ENCODE measurements around the gene MBL2.
A peak's percentile ranks its signal among the peaks of the same experiment; 100 is the strongest.

Gene MBL2

GRCh38 chr10:52762088-52762487, 10.5 kb downstream of the MBL2 start:
- no peaks in the 10 kb centered on the region for H3K9me3 ChIP-seq (ENCODE audit: control extremely low read depth in 1 of 5, control insufficient read depth in 4 of 5, insufficient read depth in 2 of 5, low read depth in 1 of 5, low read length in 4 of 5)
- H3K27ac ChIP-seq (ENCODE audit: insufficient read depth in 1 of 2, low read depth in 1 of 2, low read length in 2 of 2, poor library complexity in 1 of 2, severe bottlenecking in 2 of 2): no peak overlapping the region
- 96% methylated on average over 5 of the region's 5 CpGs for WGBS (ENCODE audit: insufficient coverage)
- H3K4me3 ChIP-seq (ENCODE audit: control insufficient read depth in 1 of 7, extremely low read depth in 1 of 7, insufficient read depth in 4 of 7, low read depth in 2 of 7, low read length in 6 of 7): no peak overlapping the region
- H3K36me3 ChIP-seq (ENCODE audit: control insufficient read depth in 4 of 4, insufficient read depth in 4 of 4, low read length in 3 of 4): no peaks in the 10 kb centered on the region
- no peak for DNase-seq
- no peaks in the 10 kb centered on the region for H3K27me3 ChIP-seq (replicated peaks in 2 of 5; ENCODE audit: control insufficient read depth in 4 of 5, insufficient read depth in 5 of 5, low read length in 4 of 5)
- ChIA-PET CTCF (interaction anchor here (0.7 to 1.5 kb wide), 3 partner anchors 16 to 21 kb away, joined by 3 to 9 read pairs (median 7); no protein-coding TSS in a partner anchor), POLR2A (no interaction called here)
- H3K4me1 ChIP-seq (ENCODE audit: control extremely low read depth in 1 of 4, control insufficient read depth in 4 of 4, insufficient read depth in 4 of 4, low read length in 3 of 4): peaks cover 5 to 22% (median 13%) of the 10 kb centered on the region in 4 experiments

- WGBS (ENCODE audit: insufficient coverage): 100% methylated on average over 1 of the region's 3 CpGs
- H3K4me1 ChIP-seq (ENCODE audit: control extremely low read depth in 1 of 4, control insufficient read depth in 4 of 4, insufficient read depth in 4 of 4, low read length in 3 of 4): peaks cover 23 to 51% (median 35%) of the 10 kb centered on the region in 4 experiments
- H3K27ac ChIP-seq (ENCODE audit: insufficient read depth in 1 of 2, low read depth in 1 of 2, low read length in 2 of 2, poor library complexity in 1 of 2, severe bottlenecking in 2 of 2): no peak overlapping the region
- peak in 1 of 3 donors; percentile 22 for DNase-seq
- CTCF ChIA-PET: interaction anchor here (0.8 to 2.7 kb wide), 3 partner anchors 13 to 18 kb away, joined by 4 to 20 read pairs (median 8); no protein-coding TSS in a partner anchor
- no peaks in the 10 kb centered on the region for H3K36me3 ChIP-seq (ENCODE audit: control insufficient read depth in 4 of 4, insufficient read depth in 4 of 4, low read length in 3 of 4)
- H3K9me3 ChIP-seq (ENCODE audit: control extremely low read depth in 1 of 5, control insufficient read depth in 4 of 5, insufficient read depth in 2 of 5, low read depth in 1 of 5, low read length in 4 of 5): no peaks in the 10 kb centered on the region
- H3K27me3 ChIP-seq (replicated peaks in 2 of 5; ENCODE audit: control insufficient read depth in 4 of 5, insufficient read depth in 5 of 5, low read length in 4 of 5): no peaks in the 10 kb centered on the region
- POLR2A ChIA-PET: no interaction called here
- H3K4me3 ChIP-seq (ENCODE audit: control insufficient read depth in 1 of 7, extremely low read depth in 1 of 7, insufficient read depth in 4 of 7, low read depth in 2 of 7, low read length in 6 of 7): no peak overlapping the region
Observed at GRCh38 chr10:52759154-52759553, 13.4 kb downstream of the MBL2 start.

GRCh38 chr10:52758406-52758805, 14.2 kb downstream of the MBL2 start:
- no peaks in the 10 kb centered on the region for H3K36me3 ChIP-seq (ENCODE audit: control insufficient read depth in 4 of 4, insufficient read depth in 4 of 4, low read length in 3 of 4)
- ChIA-PET CTCF (interaction anchor here (1.1 to 2.2 kb wide), 2 partner anchors 17 to 20 kb away, joined by 4 to 8 read pairs; no protein-coding TSS in a partner anchor), POLR2A (no interaction called here)
- H3K9me3 ChIP-seq (ENCODE audit: control extremely low read depth in 1 of 5, control insufficient read depth in 4 of 5, insufficient read depth in 2 of 5, low read depth in 1 of 5, low read length in 4 of 5): no peaks in the 10 kb centered on the region
- DNase-seq: no peak
- 88% methylated on average over 1 of the region's 2 CpGs for WGBS (ENCODE audit: insufficient coverage)
- no peak overlapping the region for H3K27ac ChIP-seq (ENCODE audit: insufficient read depth in 1 of 2, low read depth in 1 of 2, low read length in 2 of 2, poor library complexity in 1 of 2, severe bottlenecking in 2 of 2)
- H3K27me3 ChIP-seq (replicated peaks in 2 of 5; ENCODE audit: control insufficient read depth in 4 of 5, insufficient read depth in 5 of 5, low read length in 4 of 5): no peaks in the 10 kb centered on the region
- H3K4me3 ChIP-seq (ENCODE audit: control insufficient read depth in 1 of 7, extremely low read depth in 1 of 7, insufficient read depth in 4 of 7, low read depth in 2 of 7, low read length in 6 of 7): no peak overlapping the region
- H3K4me1 ChIP-seq (ENCODE audit: control extremely low read depth in 1 of 4, control insufficient read depth in 4 of 4, insufficient read depth in 4 of 4, low read length in 3 of 4): peaks cover 26 to 58% (median 40%) of the 10 kb centered on the region in 4 experiments

GRCh38 chr10:52757773-52758172, 14.8 kb downstream of the MBL2 start:
- CTCF ChIA-PET: interaction anchor here (1.1 to 2.2 kb wide), 2 partner anchors 16 to 21 kb away, joined by 4 to 8 read pairs; no protein-coding TSS in a partner anchor
- WGBS (ENCODE audit: insufficient coverage): 100% methylated on average over 3 of the region's 6 CpGs

GRCh38 chr10:52756966-52757365, 15.6 kb downstream of the MBL2 start:
- H3K36me3 ChIP-seq (ENCODE audit: control insufficient read depth in 4 of 4, insufficient read depth in 4 of 4, low read length in 3 of 4): peaks cover 0 to 2% (median 0%) of the 10 kb centered on the region in 4 experiments
- DNase-seq: peak in 1 of 3 donors; percentile 22
- 38% methylated on average over 4 of the region's 4 CpGs for WGBS (ENCODE audit: insufficient coverage)
- peaks cover 30 to 73% (median 51%) of the 10 kb centered on the region in 4 experiments for H3K4me1 ChIP-seq (ENCODE audit: control extremely low read depth in 1 of 4, control insufficient read depth in 4 of 4, insufficient read depth in 4 of 4, low read length in 3 of 4)
- POLR2A ChIA-PET: no interaction called here
- H3K27me3 ChIP-seq (replicated peaks in 2 of 5; ENCODE audit: control insufficient read depth in 4 of 5, insufficient read depth in 5 of 5, low read length in 4 of 5): no peaks in the 10 kb centered on the region
- no peaks in the 10 kb centered on the region for H3K9me3 ChIP-seq (ENCODE audit: control extremely low read depth in 1 of 5, control insufficient read depth in 4 of 5, insufficient read depth in 2 of 5, low read depth in 1 of 5, low read length in 4 of 5)
- CTCF ChIA-PET: interaction anchor here (1.0 to 5.7 kb wide), 3 partner anchors 13 to 20 kb away, joined by 3 to 55 read pairs (median 31); no protein-coding TSS in a partner anchor
- no peak overlapping the region for H3K4me3 ChIP-seq (ENCODE audit: control insufficient read depth in 1 of 7, extremely low read depth in 1 of 7, insufficient read depth in 4 of 7, low read depth in 2 of 7, low read length in 6 of 7)
- no peak overlapping the region for H3K27ac ChIP-seq (ENCODE audit: insufficient read depth in 1 of 2, low read depth in 1 of 2, low read length in 2 of 2, poor library complexity in 1 of 2, severe bottlenecking in 2 of 2)

More at GRCh38 chr10:52757773-52758172, 14.8 kb downstream of the MBL2 start:
- H3K27me3 ChIP-seq (replicated peaks in 2 of 5; ENCODE audit: control insufficient read depth in 4 of 5, insufficient read depth in 5 of 5, low read length in 4 of 5): no peaks in the 10 kb centered on the region
- H3K27ac ChIP-seq (ENCODE audit: insufficient read depth in 1 of 2, low read depth in 1 of 2, low read length in 2 of 2, poor library complexity in 1 of 2, severe bottlenecking in 2 of 2): no peak overlapping the region
- H3K4me3 ChIP-seq (ENCODE audit: control insufficient read depth in 1 of 7, extremely low read depth in 1 of 7, insufficient read depth in 4 of 7, low read depth in 2 of 7, low read length in 6 of 7): no peak overlapping the region
- no peaks in the 10 kb centered on the region for H3K9me3 ChIP-seq (ENCODE audit: control extremely low read depth in 1 of 5, control insufficient read depth in 4 of 5, insufficient read depth in 2 of 5, low read depth in 1 of 5, low read length in 4 of 5)
- POLR2A ChIA-PET: no interaction called here
- DNase-seq: no peak
- H3K36me3 ChIP-seq (ENCODE audit: control insufficient read depth in 4 of 4, insufficient read depth in 4 of 4, low read length in 3 of 4): no peaks in the 10 kb centered on the region
- H3K4me1 ChIP-seq (ENCODE audit: control extremely low read depth in 1 of 4, control insufficient read depth in 4 of 4, insufficient read depth in 4 of 4, low read length in 3 of 4): peaks cover 28 to 64% (median 44%) of the 10 kb centered on the region in 4 experiments

GRCh38 chr10:52756295-52756694, 16.3 kb downstream of the MBL2 start:
- POLR2A ChIA-PET: no interaction called here
- DNase-seq: no peak

More at GRCh38 chr10:52756295-52756694, 16.3 kb downstream of the MBL2 start:
- Histone ChIP-seq H3K4me3 (ENCODE audit: control insufficient read depth in 1 of 7, extremely low read depth in 1 of 7, insufficient read depth in 4 of 7, low read depth in 2 of 7, low read length in 6 of 7) (no peak overlapping the region), H3K27me3 (replicated peaks in 2 of 5; ENCODE audit: control insufficient read depth in 4 of 5, insufficient read depth in 5 of 5, low read length in 4 of 5) (no peaks in the 10 kb centered on the region), H3K9me3 (ENCODE audit: control extremely low read depth in 1 of 5, control insufficient read depth in 4 of 5, insufficient read depth in 2 of 5, low read depth in 1 of 5, low read length in 4 of 5) (no peaks in the 10 kb centered on the region), H3K4me1 (ENCODE audit: control extremely low read depth in 1 of 4, control insufficient read depth in 4 of 4, insufficient read depth in 4 of 4, low read length in 3 of 4) (peaks cover 30 to 79% (median 52%) of the 10 kb centered on the region in 4 experiments), H3K36me3 (ENCODE audit: control insufficient read depth in 4 of 4, insufficient read depth in 4 of 4, low read length in 3 of 4) (peaks cover 0 to 8% (median 0%) of the 10 kb centered on the region in 4 experiments), H3K27ac (ENCODE audit: insufficient read depth in 1 of 2, low read depth in 1 of 2, low read length in 2 of 2, poor library complexity in 1 of 2, severe bottlenecking in 2 of 2) (no peak overlapping the region)
- 92% methylated on average over 4 of the region's 4 CpGs for WGBS (ENCODE audit: insufficient coverage)
- CTCF ChIA-PET: interaction anchor here (1.0 to 5.7 kb wide), 3 partner anchors 14 to 21 kb away, joined by 3 to 55 read pairs (median 31); no protein-coding TSS in a partner anchor
